HG02884 (cell line): ENCODE measurements around the gene GANC.
"Not testable (repeated sequence)": the region's sequence is repeated elsewhere in the genome, so short reads cannot be mapped to it uniquely, and the experiment has no call there.

Experiments
- ATAC-seq: cut with Tn5 transposase; IDR thresholded peaks from one replicate; pipeline ENCODE4 v1.9.1; 2021; ENCODE audit warnings: mild to moderate bottlenecking, moderate library complexity; ENCODE audit not compliant: unreplicated experiment

Gene GANC

GRCh38 chr15:42282344-42282743, 9.3 kb downstream of the GANC start:
- ATAC-seq = no peak

DNA sequence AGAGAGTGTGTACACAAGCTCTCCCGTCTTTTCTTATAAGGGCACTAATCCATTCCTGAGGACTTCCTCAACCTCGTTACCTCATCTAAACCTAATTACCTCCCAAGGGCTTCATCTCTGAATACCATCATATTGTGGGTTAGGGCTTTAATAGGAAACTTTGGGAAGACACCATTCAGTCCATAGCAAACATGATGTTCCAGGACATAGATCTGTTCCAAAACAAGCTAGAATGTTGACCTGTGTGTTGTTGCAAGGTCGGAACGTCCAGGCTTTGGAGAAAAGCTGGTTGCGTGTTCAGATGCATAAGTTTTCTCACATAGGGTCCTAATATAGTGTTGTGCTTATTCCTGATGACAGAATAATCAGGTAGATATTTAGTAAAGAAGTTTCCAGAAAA, 9.9 kb downstream of the GANC start:
- no peak for ATAC-seq

GRCh38 chr15:42283671-42284070, 10.7 kb downstream of the GANC start:
- no peak for ATAC-seq

DNA sequence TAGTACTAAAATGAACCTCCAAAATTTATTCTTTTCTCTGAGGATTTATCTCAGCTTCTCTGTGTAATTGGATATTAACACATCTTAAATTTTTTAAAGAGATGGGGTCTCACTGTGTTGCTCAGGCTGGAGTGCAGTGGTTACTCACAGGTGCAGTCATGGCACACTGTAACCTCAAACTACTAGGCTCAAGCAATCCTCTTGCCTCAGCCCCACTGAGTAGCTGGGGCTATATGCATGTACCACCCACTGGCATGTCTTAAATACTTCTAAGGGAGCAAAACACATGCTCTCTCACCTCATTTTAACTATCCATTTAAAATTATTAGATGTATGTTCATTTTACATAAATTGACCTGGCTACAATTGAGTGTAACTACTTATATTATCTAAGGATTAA, 11.6 kb downstream of the GANC start:
- ATAC-seq = no peak

DNA sequence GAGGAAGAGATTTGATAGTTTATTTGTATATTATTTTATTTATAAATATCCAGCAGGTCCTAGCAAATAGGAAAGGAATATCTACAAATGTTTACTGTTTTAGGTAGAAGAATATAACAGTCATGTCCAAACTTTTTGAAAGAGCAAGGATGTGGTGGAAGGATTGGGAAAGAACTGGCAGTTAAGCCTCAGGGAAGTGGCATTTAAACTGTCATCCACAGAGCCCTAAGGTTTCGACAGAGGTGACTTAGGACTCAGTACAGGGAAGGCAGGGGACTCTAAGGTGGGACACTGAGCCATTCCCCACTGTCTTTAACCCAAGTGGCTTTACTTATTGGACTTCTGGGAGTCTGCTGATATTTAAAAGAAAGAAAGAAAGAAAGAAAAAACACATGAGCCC, 12.0 kb downstream of the GANC start:
- no peak for ATAC-seq

DNA sequence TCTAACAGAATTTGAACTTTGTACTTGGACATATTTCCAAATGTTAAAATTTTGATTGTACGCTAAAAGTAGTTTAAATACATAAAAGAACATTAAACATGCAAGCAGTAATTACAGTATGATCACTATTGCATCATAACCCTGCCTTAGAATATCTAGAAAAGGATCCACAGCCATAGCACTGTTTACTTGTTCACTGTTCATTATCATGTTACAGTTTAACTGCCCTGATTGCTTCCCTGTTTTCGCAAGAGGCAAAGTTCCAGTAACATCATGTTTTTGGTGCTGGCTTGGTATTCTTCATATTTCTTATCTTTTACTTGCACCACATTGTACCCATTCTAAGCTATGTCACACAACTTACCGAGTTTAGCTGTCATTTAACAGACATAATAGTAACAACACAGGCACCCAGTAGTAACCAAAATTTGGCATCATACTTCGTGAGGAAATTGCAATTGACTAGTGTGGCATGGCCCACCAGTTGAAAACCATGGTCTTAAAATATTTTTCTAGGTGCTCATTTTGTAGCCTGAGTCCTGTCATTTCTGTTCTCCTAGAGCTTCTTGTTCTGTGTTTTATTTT, 13.5 kb downstream of the GANC start:
- ATAC-seq = no peak

- no peak for ATAC-seq
Observed at GRCh38 chr15:42287931-42288330, 14.9 kb downstream of the GANC start.

GRCh38 chr15:42289166-42289565, 16.2 kb downstream of the GANC start:
- ATAC-seq = no peak

DNA sequence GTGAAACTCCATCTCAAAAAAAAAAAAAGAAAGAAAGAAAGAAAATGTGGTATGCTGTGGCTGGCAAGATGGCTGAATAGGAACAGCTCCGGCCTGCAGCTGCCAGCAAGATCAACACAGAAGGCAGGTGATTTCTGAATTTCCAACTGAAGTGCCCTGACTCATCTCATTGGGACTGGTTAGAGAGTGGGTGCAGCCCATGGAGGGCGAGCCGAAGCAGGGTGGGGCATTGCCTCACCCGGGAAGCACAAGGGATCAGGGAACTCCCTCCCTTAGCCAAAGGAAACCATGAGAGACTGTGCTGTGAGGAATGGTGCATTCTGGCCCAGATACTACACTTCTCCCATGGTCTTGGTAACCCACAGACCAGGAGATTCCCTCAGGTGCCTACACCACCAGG, 28.0 kb downstream of the GANC start:
- ATAC-seq = not testable (repeated sequence)

DNA sequence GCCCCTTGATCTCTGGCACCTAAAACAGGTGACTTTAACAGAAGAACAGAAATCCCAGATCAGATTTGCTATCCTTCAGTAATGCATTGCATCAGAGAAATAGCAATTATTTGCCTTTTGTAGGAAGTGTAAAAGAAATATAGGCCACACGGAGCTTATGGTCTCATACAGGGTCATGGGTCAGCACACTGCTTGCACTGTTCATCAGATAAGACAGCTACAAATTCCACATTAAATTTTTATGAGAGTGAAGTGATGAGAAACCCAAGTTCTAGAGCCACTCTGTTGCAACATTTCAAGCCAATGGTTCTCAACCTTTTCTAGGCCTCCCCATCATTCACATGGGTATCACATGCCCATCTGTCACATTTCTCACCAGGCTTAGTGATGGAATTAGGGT, 33.7 kb downstream of the GANC start:
- ATAC-seq = no peak

- no peak for ATAC-seq
Observed at GRCh38 chr15:42313463-42313862, 40.5 kb downstream of the GANC start.

DNA sequence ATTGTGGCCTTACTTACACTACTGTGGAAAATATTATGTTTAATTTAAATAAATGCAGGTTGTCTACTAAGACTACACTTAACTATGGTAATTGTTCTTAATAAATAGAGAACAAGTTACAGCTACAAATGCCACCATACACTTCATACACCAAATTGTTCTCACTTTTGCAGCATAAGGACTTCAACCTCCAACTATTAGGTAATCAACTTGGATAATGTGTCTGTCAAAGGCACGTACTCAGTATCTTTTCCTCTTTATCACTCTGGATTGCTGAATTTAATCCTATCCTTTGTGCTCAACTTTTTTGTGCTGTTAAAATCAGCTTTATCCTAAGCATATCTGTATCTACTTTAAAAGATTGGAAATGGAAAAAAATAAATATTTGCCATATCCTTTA, 41.8 kb downstream of the GANC start:
- ATAC-seq = no peak

GRCh38 chr15:42315521-42315920, 42.5 kb downstream of the GANC start:
- no peak for ATAC-seq

- ATAC-seq = not testable (repeated sequence)
Observed at GRCh38 chr15:42316282-42316805, 43.3 kb downstream of the GANC start.

DNA sequence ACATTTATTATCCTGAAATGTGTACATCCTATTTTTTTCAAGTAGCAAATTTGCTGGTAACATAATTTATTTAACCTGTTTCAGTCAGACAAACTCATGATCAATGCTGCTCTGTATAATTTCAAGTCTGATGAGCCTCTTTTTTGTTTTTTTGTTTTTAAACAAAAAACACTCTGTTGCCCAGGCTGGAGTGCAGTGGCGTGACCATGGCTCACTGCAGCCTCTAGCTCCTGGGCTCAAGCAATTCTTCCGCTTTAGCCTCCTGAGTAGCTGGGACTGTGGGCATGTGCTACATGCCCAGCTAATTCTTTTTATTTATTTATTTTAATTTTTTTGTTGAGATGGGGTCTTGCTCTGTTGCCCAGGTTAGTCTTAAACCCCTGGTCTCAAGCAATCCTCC, 46.2 kb downstream of the GANC start:
- no peak for ATAC-seq

GRCh38 chr15:42324308-42324707, 51.3 kb downstream of the GANC start:
- no peak for ATAC-seq

- ATAC-seq = no peak
Observed at GRCh38 chr15:42329161-42329560, 56.2 kb downstream of the GANC start.

DNA sequence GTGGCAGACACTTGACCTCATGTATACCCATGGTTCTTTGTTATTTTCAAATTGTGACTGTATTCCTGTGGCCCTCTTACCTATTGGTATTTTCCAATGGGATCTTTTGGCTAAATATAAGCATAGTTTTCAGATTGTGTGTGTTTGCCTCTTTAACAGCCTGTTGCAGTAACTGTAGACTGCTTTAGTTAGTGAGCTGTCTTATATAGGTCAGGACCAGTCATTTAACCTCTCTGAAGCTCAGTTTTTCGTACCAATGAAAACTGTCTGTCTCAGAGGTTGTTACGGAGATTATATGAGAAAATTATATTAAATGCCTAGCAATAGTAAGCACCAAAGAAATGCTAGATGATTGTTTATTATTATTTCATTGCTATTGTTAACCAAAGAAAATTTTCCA, 57.0 kb downstream of the GANC start:
- ATAC-seq = no peak

- ATAC-seq = no peak
Observed at GRCh38 chr15:42331235-42331634, 58.2 kb downstream of the GANC start.

DNA sequence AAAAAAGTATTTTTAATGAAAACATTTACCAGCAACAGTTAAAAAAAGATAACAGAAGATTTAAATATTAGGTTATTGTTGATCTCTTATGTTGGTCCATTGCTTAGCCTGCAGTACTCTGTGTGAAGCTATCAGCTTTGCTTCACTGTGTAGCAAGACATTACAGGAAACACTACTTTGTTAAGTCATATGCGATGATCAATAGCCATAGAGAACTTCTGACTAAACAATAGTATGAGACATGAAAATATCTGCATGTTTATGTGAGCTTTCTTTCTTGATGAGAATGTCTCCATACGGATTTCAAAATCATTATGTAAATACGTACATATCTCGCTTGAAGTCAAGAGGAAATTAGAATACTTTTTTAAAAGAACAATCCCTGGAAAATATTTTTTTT, 59.3 kb downstream of the GANC start:
- ATAC-seq = no peak

DNA sequence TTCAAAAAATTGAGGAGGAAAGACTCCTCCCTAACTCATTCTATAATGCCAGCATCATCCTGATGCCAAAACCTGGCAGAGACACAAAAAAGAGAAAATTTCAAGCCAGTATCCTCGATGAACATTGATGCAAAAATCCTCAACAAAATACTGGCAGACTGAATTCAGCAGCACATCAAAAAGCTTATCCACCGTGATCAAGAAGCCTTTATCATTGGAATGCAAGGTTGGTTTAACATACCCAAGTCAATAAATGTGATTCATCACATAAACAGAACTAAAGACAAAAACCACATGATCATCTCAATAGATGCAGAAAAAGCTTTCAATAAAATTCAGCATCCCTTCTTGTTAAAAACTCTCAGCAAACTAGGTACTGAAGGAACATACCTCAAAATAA, 62.1 kb downstream of the GANC start:
- ATAC-seq = no peak

- ATAC-seq = not testable (repeated sequence)
Observed at GRCh38 chr15:42336650-42337049, 63.6 kb downstream of the GANC start.

- ATAC-seq = not testable (repeated sequence)
Observed at GRCh38 chr15:42337104-42337503, 64.1 kb downstream of the GANC start.
